ENCODE measurements around the gene TAB2.

DNA sequence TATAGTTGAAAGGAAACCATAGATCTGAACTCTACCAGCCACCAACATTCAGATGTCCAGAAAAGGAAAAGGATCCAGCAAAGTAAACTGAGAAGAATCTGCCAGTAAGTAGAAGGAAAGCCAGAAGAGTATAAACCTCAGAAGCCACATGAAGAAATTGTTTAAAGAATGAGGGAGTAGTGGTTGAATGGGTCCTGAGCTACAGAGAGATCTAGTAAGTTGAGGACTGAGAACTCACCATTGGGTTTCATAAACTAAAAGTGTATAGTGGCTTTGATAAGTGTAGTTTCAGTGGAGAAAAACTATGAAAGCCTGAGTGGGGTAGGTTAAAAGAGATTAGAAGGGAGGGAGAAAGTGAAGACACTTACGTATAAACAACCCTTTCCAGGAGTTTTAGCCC is 50.6 kb downstream of the TAB2 start:
- TF ChIP-seq POLR2AphosphoS5 (IDR thresholded peaks at IDR 0.05; ENCODE audit: low read depth, low read length) (no peak), TAF1 (IDR thresholded peaks at IDR 0.05; ENCODE audit: borderline replicate concordance, insufficient read depth, low read length) (no peak), SIN3A (IDR thresholded peaks at IDR 0.05; ENCODE audit: borderline replicate concordance, insufficient read depth, low read length) (no peak)
- TF ChIP-seq, protein P1, sequence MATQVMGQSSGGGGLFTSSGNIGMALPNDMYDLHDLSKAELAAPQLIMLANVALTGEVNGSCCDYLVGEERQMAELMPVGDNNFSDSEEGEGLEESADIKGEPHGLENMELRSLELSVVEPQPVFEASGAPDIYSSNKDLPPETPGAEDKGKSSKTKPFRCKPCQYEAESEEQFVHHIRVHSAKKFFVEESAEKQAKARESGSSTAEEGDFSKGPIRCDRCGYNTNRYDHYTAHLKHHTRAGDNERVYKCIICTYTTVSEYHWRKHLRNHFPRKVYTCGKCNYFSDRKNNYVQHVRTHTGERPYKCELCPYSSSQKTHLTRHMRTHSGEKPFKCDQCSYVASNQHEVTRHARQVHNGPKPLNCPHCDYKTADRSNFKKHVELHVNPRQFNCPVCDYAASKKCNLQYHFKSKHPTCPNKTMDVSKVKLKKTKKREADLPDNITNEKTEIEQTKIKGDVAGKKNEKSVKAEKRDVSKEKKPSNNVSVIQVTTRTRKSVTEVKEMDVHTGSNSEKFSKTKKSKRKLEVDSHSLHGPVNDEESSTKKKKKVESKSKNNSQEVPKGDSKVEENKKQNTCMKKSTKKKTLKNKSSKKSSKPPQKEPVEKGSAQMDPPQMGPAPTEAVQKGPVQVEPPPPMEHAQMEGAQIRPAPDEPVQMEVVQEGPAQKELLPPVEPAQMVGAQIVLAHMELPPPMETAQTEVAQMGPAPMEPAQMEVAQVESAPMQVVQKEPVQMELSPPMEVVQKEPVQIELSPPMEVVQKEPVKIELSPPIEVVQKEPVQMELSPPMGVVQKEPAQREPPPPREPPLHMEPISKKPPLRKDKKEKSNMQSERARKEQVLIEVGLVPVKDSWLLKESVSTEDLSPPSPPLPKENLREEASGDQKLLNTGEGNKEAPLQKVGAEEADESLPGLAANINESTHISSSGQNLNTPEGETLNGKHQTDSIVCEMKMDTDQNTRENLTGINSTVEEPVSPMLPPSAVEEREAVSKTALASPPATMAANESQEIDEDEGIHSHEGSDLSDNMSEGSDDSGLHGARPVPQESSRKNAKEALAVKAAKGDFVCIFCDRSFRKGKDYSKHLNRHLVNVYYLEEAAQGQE (IDR thresholded peaks at IDR 0.05; ENCODE audit: insufficient read depth in 1 of 2, low read depth in 2 of 2, low read length in 2 of 2) = no peak
